Measurements from ENCODE around the gene IGLL1. TPM values are rescaled to one million over a fixed set of nuclear protein-coding genes. Genes with fewer than 3 reads are reported as not detected.

IGLL1 gene
- total RNA-seq, 1 donor from 2014 or later, result 0.21 TPM

DNA sequence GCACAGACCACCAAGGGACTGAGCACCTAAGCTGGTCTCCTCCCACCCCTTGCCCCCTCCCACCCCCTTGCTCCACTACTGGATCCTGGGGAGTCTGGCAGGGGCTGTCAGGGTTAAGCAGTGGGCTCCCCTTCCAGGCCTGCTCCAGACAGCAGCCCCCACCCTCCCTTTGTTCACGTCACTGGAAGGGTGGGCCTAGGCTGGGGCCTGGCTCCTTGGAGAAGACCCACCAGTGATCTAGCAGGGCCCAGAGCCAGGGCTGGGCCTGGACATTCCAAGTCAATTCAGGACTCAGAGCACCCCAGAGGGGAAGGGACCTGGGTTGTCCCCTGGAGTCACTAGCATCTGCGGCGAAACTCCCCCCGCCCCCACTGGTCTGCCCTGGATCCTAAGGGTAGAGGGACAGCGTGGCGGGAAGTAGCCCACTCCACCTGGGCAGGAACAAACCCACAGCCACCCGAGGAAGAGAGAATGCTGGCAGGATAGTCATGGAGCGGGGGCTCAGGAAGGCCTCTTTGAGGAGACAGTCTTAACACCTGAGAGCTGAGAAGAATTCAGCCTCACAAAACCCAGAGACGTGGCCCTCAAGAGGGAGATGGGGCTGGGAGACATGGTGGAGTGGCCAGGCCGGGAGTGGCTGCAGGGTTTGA lies 45.8 kb downstream of the IGLL1 start:
- H3K27ac Mint-ChIP-seq, result no peak overlapping the region
- no peaks in the 10 kb centered on the region for H3K9me3 Mint-ChIP-seq
- H3K27me3 Mint-ChIP-seq (ENCODE audit: low read depth), result peaks cover 16% of the 10 kb centered on the region
- H3K36me3 Mint-ChIP-seq (ENCODE audit: low read depth), result no peaks in the 10 kb centered on the region
- peaks cover 3% of the 10 kb centered on the region for H3K4me1 Mint-ChIP-seq (ENCODE audit: low read depth)
- intact Hi-C loops (cut with micrococcal nuclease), result no loop called here
- no peak overlapping the region for H3K4me3 Mint-ChIP-seq (ENCODE audit: low read depth)
- no peak for DNase-seq (ENCODE audit: low spot score)

DNA sequence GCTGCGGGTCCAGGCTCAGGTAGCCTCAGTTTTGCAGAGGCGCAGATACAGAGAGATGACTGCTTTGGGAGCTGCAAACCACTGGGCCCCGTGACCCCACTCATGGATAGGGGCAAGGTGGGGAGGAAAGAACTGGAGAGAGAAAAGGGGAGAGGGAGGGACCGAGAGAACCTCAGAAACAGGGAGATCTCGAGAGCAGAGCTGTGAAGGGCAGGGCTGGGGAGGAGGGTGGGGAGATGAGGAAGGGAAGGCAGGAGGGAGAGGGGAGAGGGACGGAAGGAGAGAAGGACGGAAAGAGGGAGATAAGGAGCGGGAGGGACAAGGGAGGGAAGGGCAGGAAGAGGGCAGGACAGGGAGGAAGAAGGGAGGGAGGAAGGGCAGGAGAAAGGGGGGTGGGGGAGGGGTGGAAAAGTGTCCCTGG lies 46.3 kb downstream of the IGLL1 start:
- Mint-ChIP-seq H3K4me1 (ENCODE audit: low read depth) (no peaks in the 10 kb centered on the region), H3K27ac (no peak overlapping the region), H3K4me3 (ENCODE audit: low read depth) (no peak overlapping the region), H3K36me3 (ENCODE audit: low read depth) (no peaks in the 10 kb centered on the region), H3K9me3 (no peaks in the 10 kb centered on the region), H3K27me3 (ENCODE audit: low read depth) (peaks cover 14% of the 10 kb centered on the region)
- DNase-seq (ENCODE audit: low spot score), result no peak
- intact Hi-C loops (cut with micrococcal nuclease), result no loop called here

DNA sequence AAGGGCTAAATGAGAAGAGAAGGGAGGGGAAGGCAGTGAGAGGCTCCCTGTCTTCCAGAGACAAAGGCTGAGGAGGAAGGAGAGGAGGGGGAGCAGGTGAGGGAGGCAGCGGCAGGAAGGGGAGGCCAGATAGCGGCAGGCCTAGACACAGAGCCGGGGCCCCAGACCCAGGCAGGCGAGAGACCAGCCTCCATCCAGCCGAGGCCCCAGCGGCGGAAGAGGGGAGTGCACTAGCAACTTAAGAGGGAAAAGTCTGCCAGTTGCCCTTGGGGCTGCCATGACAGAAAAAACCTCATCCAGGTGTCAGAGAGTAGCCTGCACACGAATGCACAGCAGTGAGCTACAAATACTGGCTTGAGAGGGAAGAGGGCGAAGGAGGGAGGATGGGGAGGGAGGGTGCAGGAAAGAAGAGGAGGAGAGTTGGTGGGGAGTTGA lies 46.7 kb downstream of the IGLL1 start:
- Mint-ChIP-seq H3K9me3 (no peaks in the 10 kb centered on the region), H3K36me3 (ENCODE audit: low read depth) (no peaks in the 10 kb centered on the region), H3K27ac (no peak overlapping the region), H3K4me1 (ENCODE audit: low read depth) (no peaks in the 10 kb centered on the region), H3K27me3 (ENCODE audit: low read depth) (peaks cover 11% of the 10 kb centered on the region), H3K4me3 (ENCODE audit: low read depth) (no peak overlapping the region)
- DNase-seq (ENCODE audit: low spot score), result no peak
- intact Hi-C loops (cut with micrococcal nuclease), result no loop called here

DNA sequence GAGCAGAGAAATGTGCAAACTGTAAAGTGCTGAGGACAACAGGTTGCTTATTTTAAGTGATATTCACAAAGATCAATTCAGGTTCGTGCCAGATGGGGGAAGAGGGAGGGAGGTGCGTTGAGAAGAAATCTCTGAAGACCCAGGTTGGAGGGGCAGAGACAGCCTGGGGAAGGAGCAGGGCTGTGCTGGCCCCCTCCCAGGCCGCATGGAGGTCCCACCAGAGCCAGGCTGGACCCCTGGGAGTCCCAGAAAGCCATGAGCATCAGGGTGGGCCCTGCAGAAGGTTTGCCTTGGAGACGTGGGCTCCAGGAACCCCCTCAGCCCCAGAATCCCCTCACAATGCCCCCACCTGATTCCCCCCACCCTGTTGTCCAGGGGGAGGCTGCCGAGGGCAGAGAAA lies 47.4 kb downstream of the IGLL1 start:
- intact Hi-C loops (cut with micrococcal nuclease), result no loop called here
- no peaks in the 10 kb centered on the region for H3K4me1 Mint-ChIP-seq (ENCODE audit: low read depth)
- no peak overlapping the region for H3K4me3 Mint-ChIP-seq (ENCODE audit: low read depth)
- H3K27me3 Mint-ChIP-seq (ENCODE audit: low read depth), result peaks cover 9% of the 10 kb centered on the region
- no peak overlapping the region for H3K27ac Mint-ChIP-seq
- no peak for DNase-seq (ENCODE audit: low spot score)
- no peaks in the 10 kb centered on the region for H3K36me3 Mint-ChIP-seq (ENCODE audit: low read depth)
- no peaks in the 10 kb centered on the region for H3K9me3 Mint-ChIP-seq

DNA sequence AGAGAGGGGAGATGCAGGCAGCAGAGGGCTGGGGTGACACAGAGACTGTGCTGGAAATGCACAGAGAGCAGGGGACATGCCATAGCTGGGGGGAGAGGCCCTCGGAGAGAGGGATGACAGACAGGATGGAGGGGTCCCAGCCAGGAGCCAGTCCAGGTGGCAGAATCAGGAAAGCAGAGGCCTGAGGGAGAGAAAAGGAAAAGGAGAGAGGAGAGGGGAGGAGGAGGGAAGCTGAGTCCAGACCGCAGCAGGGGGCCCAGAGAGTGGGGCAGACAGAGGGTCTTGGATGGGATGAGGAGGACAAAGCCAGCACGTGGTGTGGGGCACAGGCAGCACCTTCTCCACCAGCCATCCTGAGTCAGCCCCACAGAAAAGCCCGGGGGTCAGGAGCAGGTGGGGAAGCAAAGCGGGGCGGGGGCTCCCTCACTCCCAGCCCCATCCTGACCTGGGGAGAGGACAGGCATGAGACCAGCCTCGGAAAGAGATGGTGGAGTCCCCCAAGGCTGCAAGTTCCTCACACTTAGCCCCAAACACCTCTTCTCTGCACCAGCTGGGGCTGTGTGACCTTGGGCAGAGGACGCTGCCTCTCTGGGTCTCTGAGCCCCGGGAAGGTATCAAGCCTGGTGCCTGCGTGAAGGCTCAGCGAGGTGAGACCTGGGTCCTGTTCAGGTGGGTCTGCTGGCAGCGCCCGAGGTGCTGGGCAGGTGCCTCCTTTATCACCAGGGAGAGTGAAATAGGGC lies 48.0 kb downstream of the IGLL1 start:
- DNase-seq (ENCODE audit: low spot score), result no peak
- H3K27ac Mint-ChIP-seq, result no peak overlapping the region
- H3K9me3 Mint-ChIP-seq, result no peaks in the 10 kb centered on the region
- H3K4me1 Mint-ChIP-seq (ENCODE audit: low read depth), result no peaks in the 10 kb centered on the region
- H3K36me3 Mint-ChIP-seq (ENCODE audit: low read depth), result no peaks in the 10 kb centered on the region
- intact Hi-C loops (cut with micrococcal nuclease), result no loop called here
- H3K4me3 Mint-ChIP-seq (ENCODE audit: low read depth), result no peak overlapping the region
- H3K27me3 Mint-ChIP-seq (ENCODE audit: low read depth), result peaks cover 9% of the 10 kb centered on the region

DNA sequence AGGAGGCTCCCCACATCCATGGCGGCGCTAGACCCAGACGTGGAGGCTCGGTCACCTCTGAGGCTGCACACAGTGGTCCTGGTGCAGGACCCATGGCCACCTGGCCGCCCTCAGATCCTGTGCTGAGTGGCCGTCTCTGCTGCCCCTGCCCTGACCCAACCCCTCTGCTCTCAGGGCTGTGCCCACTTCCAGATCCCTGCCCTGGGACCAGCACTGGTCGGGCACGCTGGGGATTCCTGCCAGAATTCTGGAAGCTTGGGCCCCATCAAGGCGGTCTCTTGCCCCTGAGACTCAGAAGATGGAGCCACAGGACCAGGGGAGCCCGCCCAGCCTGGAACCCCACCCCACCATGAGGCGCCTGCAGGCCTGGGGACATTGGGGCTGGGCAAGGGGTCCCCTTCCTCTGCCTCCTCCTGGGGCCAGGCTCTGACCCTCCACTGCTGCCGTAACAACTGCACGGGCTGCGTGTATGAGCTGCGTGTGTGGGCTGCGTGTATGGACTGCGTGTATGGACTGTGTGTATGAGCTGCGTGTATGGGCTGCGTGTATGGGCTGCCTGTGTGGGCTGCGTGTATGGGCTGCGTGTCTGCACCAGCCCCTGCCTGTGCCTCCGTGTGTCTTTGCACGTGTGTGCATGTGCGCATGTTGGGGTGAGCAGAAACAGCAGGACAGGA lies 48.7 kb downstream of the IGLL1 start:
- intact Hi-C loops (cut with micrococcal nuclease), result no loop called here
- H3K4me1 Mint-ChIP-seq (ENCODE audit: low read depth), result no peaks in the 10 kb centered on the region

DNA sequence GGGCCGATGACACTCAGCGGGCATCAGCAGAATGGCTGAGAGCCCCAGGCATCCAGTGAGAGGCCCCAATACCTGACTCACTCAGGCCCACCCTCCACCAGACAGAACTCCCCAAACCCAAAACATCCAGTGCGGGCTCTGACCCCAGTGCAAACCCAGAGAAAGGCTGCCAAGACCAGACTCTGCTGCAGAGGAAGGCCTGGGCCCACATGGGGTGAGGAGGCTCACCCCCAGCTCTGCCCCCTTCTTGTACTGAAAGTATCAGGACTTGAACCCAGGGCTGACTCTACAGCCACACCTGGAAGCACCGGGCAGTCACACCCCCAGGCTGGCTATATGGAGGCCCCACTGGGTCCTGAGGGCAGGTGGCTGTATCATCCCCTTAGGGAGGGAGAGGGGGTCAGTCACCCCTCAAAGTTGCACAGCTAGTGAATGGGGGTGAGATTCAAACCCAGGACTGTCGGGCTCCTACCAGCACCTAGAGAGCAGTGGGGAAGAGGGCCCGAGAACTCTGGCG lies 49.3 kb downstream of the IGLL1 start:
- intact Hi-C loops (cut with micrococcal nuclease), result no loop called here
- Mint-ChIP-seq H3K4me3 (ENCODE audit: low read depth) (no peak overlapping the region), H3K36me3 (ENCODE audit: low read depth) (no peaks in the 10 kb centered on the region), H3K9me3 (no peaks in the 10 kb centered on the region), H3K27me3 (ENCODE audit: low read depth) (peaks cover 9% of the 10 kb centered on the region), H3K4me1 (ENCODE audit: low read depth) (no peaks in the 10 kb centered on the region), H3K27ac (no peak overlapping the region)
- DNase-seq (ENCODE audit: low spot score), result no peak

More for the DNA sequence above, 48.7 kb downstream of the IGLL1 start:
- no peak for DNase-seq (ENCODE audit: low spot score)
- Mint-ChIP-seq H3K27ac (no peak overlapping the region), H3K4me3 (ENCODE audit: low read depth) (no peak overlapping the region), H3K36me3 (ENCODE audit: low read depth) (no peaks in the 10 kb centered on the region), H3K9me3 (no peaks in the 10 kb centered on the region), H3K27me3 (ENCODE audit: low read depth) (peaks cover 9% of the 10 kb centered on the region)

DNA sequence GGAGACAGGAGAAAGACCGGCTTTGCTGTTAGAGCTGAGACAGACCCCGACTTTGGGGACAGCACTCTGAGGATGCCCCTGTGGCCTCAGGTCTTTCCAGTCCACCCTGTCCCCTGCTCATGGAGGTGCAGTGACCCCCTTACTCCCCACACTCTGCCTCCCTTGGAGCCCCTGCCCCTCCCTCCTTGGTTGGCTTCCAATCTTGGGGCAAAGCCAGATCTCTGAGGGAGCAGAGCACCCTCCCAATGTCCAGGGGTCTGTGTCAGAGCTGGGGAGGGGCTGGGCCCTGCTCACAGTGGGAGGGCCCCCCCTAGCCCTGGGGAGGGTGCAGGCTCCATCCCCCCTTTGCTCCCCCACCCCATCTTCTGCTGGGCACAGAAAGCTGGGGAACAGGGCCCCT lies 50.0 kb downstream of the IGLL1 start:
- intact Hi-C loops (cut with micrococcal nuclease), result no loop called here
- Mint-ChIP-seq H3K27ac (no peak overlapping the region), H3K4me3 (ENCODE audit: low read depth) (no peak overlapping the region)

DNA sequence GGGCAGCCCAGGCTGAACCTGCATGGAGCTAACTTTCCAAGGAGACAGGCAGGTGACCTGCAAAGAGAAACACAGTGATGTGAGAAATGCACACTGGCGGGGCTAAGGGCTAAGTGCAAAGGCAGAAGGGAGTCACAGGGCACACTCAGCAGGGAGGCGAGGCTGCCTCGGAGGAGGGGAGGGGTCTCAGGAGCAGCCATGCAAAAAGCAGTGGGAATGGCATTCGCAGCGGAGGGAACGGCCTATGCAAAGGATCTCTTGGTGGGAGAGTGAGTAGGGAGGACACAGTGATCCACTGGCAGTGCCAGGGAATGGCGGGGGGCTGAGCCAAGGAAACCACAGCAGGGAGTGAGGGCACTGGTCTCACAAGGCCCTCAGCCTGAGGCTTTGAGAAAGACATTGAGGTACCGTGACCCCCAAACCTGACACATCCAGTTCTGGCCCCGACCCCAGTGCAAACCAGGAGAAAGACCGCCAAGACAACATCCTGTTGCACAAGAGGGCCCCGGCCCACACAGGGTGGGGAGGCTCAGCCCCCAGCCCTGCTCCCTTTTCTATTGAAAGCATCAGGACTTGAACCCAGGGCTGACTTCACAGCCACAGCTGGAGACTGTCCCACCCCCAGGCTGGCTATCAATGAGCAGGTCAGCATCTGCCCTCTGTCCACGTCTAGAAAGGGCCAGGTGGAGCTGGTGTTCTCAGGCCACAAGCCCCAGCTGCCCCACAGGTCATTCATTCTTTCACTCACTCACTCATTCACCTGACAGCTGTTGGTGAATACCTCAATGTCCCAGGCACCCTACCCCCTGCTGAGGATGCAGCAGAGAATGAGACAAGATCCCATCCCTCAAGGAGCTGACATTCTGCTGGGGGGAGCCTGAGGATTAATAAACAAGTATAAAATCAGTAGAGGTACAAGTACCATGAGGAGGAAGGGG lies 50.7 kb downstream of the IGLL1 start:
- Mint-ChIP-seq H3K4me1 (ENCODE audit: low read depth) (no peaks in the 10 kb centered on the region), H3K36me3 (ENCODE audit: low read depth) (no peaks in the 10 kb centered on the region), H3K9me3 (no peaks in the 10 kb centered on the region), H3K27me3 (ENCODE audit: low read depth) (peaks cover 12% of the 10 kb centered on the region), H3K4me3 (ENCODE audit: low read depth) (no peak overlapping the region), H3K27ac (no peak overlapping the region)
- intact Hi-C loops (cut with micrococcal nuclease), result no loop called here
- no peak for DNase-seq (ENCODE audit: low spot score)

More for the DNA sequence above, 50.0 kb downstream of the IGLL1 start:
- no peaks in the 10 kb centered on the region for H3K4me1 Mint-ChIP-seq (ENCODE audit: low read depth)
- no peaks in the 10 kb centered on the region for H3K9me3 Mint-ChIP-seq
- H3K27me3 Mint-ChIP-seq (ENCODE audit: low read depth), result peaks cover 9% of the 10 kb centered on the region
- H3K36me3 Mint-ChIP-seq (ENCODE audit: low read depth), result no peaks in the 10 kb centered on the region
- no peak for DNase-seq (ENCODE audit: low spot score)

DNA sequence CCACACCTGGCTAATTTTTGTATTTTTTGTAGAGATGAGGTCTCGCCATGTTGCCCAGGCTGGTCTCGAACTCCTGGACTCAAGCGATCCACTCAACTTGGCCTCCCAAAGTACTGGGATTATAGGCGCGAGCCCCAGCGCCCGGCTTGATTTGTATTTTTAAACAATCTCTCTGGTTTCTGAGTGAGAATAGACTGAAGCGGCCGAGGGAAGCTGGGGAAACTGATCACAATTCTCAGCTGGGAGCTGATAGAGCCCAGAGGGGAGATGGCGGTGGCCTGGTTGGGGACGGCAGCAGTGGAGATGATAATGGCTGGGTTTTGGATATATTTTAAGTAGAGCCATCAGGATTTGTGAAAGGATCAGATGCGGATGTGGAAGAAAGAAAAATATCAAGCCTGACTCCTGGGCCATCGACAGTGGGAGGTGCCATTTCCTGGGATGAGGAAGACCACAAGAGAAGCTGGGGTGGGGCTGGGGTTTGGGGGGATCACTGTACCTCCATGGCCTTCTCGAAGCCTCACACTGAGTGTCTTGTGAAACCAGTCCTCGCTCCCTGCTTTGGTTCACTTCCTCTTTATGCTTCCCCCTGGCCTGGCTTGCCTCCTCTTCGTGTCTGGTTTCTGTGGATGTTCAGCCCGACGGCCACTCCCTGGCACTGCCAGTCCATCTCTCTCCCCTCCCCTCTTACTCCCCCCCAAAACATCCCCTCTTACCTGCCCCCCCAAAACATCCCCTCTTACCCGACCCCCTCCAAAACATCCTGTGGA lies 51.9 kb downstream of the IGLL1 start:
- Mint-ChIP-seq H3K27ac (no peak overlapping the region), H3K27me3 (ENCODE audit: low read depth) (peaks cover 18% of the 10 kb centered on the region), H3K4me3 (ENCODE audit: low read depth) (no peak overlapping the region), H3K9me3 (no peaks in the 10 kb centered on the region), H3K36me3 (ENCODE audit: low read depth) (no peaks in the 10 kb centered on the region), H3K4me1 (ENCODE audit: low read depth) (no peaks in the 10 kb centered on the region)
- intact Hi-C loops (cut with micrococcal nuclease), result no loop called here
- DNase-seq (ENCODE audit: low spot score), result no peak

DNA sequence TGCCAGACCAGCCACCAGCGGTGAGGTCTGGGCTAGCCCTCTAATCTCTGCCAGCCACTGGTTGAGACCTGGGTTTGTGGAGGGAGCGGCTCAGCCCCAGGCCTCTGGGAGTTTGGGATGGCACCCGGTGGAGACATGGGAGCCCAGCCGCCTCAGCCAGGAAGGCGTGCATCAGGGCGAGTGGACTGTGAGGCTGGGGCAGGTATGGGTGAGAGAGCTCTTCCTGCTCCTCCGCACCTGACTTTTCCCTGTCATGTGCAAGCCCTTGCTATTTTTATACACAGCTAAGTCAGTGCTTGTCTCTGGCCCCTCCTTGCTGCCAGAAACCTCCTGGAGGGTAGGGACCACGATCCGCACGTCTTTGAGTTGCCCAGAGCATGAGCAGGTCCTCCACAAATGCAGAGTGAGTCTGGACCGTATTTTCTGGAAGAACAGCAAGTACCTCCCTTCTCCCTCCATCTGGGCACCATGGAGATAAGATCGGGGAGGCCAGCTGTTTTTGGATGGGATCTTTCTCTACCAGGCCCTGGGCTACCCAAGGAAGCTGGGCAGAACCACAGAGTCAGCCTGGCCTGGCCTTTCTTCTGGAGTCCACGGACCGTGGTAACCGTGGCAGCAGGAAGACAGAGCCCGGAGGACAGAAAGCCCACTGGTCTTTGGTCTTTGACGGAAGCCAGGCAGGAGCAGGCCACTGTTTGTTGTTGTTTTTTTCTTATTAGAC lies 53.3 kb downstream of the IGLL1 start:
- H3K27ac Mint-ChIP-seq, result no peak overlapping the region
- H3K4me3 Mint-ChIP-seq (ENCODE audit: low read depth), result no peak overlapping the region
- no peaks in the 10 kb centered on the region for H3K36me3 Mint-ChIP-seq (ENCODE audit: low read depth)
- H3K27me3 Mint-ChIP-seq (ENCODE audit: low read depth), result peaks cover 18% of the 10 kb centered on the region
- no peak for DNase-seq (ENCODE audit: low spot score)
- no peaks in the 10 kb centered on the region for H3K9me3 Mint-ChIP-seq
- H3K4me1 Mint-ChIP-seq (ENCODE audit: low read depth), result no peaks in the 10 kb centered on the region
- intact Hi-C loops (cut with micrococcal nuclease), result no loop called here
